Neural cell (in vitro differentiated cells): ENCODE data around the gene COG5. TPM values are rescaled to one million over a fixed set of nuclear protein-coding genes. Genes with fewer than 3 reads are reported as not detected.

Experiments
- H2AFZ ChIP-seq: fragments of 200-600, 300-800 bp; sonication (generic), shearing (Covaris generic); 2 replicates; pipeline ENCODE4 v1.6.0; 2014; ENCODE audit warnings: low read depth, mild to moderate bottlenecking, antibody characterized with exemption, low read length, moderate library complexity
- H3F3A ChIP-seq: fragments of 200-600 bp; shearing (Covaris generic); 2 replicates; pipeline ENCODE4 v1.6.1; 2016; ENCODE audit warnings: mild to moderate bottlenecking, moderate library complexity, mixed read lengths, antibody characterized with exemption, low read length; ENCODE audit not compliant: insufficient read depth, poor library complexity, severe bottlenecking
- H3K27ac ChIP-seq: fragments of 200-600, 300-800 bp; sonication (generic), shearing (Covaris generic); 2 replicates; pipeline ENCODE4 v1.5.1; 2014; ENCODE audit warnings: mild to moderate bottlenecking, low read length, moderate library complexity
- H3K27me3 ChIP-seq: fragments of 300-800, 200-600 bp; sonication (generic), shearing (Covaris generic); 2 replicates; pipeline ENCODE4 v1.6.0; 2014; ENCODE audit warnings: mild to moderate bottlenecking, low read depth, low read length, moderate library complexity; ENCODE audit not compliant: insufficient read depth
- H3K36me3 ChIP-seq: fragments of 300-800, 200-600 bp; sonication (generic), shearing (Covaris generic); 2 replicates; pipeline ENCODE4 v1.5.1; 2014; ENCODE audit warnings: mild to moderate bottlenecking, antibody characterized with exemption, low read length, moderate library complexity; ENCODE audit not compliant: insufficient read depth
- H3K4me2 ChIP-seq: fragments of 300-800, 200-600 bp; sonication (generic), shearing (Covaris generic); 2 replicates; pipeline ENCODE4 v1.6.0; 2014; ENCODE audit warnings: mild to moderate bottlenecking, low read length
- H3K4me3 ChIP-seq: fragments of 300-800, 200-600 bp; sonication (generic), shearing (Covaris generic); 2 replicates; pipeline ENCODE4 v1.5.1; 2014; ENCODE audit warnings: mild to moderate bottlenecking, low read length, moderate library complexity
- H3K79me2 ChIP-seq: fragments of 200-600 bp; shearing (Covaris generic); replicated peaks from 2 replicates; pipeline ENCODE4 v1.6.0; 2014; ENCODE audit warnings: mild to moderate bottlenecking, low read length, moderate library complexity; ENCODE audit not compliant: insufficient read depth
- H3K9ac ChIP-seq: fragments of 300-800, 200-600 bp; sonication (generic), shearing (Covaris generic); 2 replicates; pipeline ENCODE4 v1.6.1; 2016; ENCODE audit warnings: mild to moderate bottlenecking, low read length, mixed read lengths
- H3K9me2 ChIP-seq: fragments of 200-600 bp; shearing (Covaris generic); 2 replicates; pipeline ENCODE4 v1.6.1; 2016; ENCODE audit warnings: mild to moderate bottlenecking, low read length, mixed read lengths; ENCODE audit not compliant: insufficient read depth
- H3K9me3 ChIP-seq: fragments of 200-600, 300-800 bp; sonication (generic), shearing (Covaris generic); 2 replicates; pipeline ENCODE4 v1.6.1; 2016; ENCODE audit warnings: mild to moderate bottlenecking, mixed run types, low read length, moderate library complexity, mixed read lengths
- H4K20me1 ChIP-seq: fragments of 200-600 bp; shearing (Covaris generic); 2 replicates; pipeline ENCODE4 v1.6.1; 2016; ENCODE audit warnings: mild to moderate bottlenecking, mixed run types; ENCODE audit not compliant: insufficient read depth
- CTCF ChIP-seq: fragments of 450-650 bp; IDR thresholded peaks from 2 replicates; pipeline ENCODE4 v1.5.1; 2014; ENCODE audit warnings: antibody characterized with exemption, mild to moderate bottlenecking, moderate library complexity; ENCODE audit not compliant: poor library complexity, severe bottlenecking
- EP300 ChIP-seq: fragments of 450-650 bp; conservative IDR thresholded peaks from 2 replicates; pipeline ENCODE4 v1.6.1; 2014; ENCODE audit warnings: antibody characterized with exemption, mild to moderate bottlenecking, moderate library complexity; ENCODE audit not compliant: poor library complexity, severe bottlenecking
- EZH2 ChIP-seq: fragments of 200-600, 300-800 bp; shearing (Covaris generic), sonication (generic); IDR thresholded peaks from 2 replicates; pipeline ENCODE4 v1.6.1; 2014; ENCODE audit warnings: antibody characterized with exemption, low read length, borderline replicate concordance, mild to moderate bottlenecking; ENCODE audit not compliant: insufficient read depth, poor library complexity, severe bottlenecking
- MXI1 ChIP-seq: fragments of 450-650 bp; conservative IDR thresholded peaks from 2 replicates; pipeline ENCODE4 v1.6.1; 2014; ENCODE audit warnings: antibody characterized with exemption, mild to moderate bottlenecking; ENCODE audit not compliant: poor library complexity, severe bottlenecking
- POLR2AphosphoS5 ChIP-seq: IDR thresholded peaks from 2 replicates; pipeline ENCODE4 v1.6.1; 2012
- RAD21 ChIP-seq: fragments of 450-650 bp; conservative IDR thresholded peaks from 2 replicates; pipeline ENCODE4 v1.6.1; 2014; ENCODE audit warnings: antibody characterized with exemption, mild to moderate bottlenecking, moderate library complexity
- SMC3 ChIP-seq: fragments of 450-650 bp; conservative IDR thresholded peaks from 2 replicates; pipeline ENCODE4 v1.6.1; 2014; ENCODE audit warnings: antibody characterized with exemption, mild to moderate bottlenecking, moderate library complexity; ENCODE audit not compliant: poor library complexity
- TAF1 ChIP-seq: IDR thresholded peaks from 2 replicates; pipeline ENCODE4 v1.6.1; 2012; ENCODE audit warnings: low read depth
- polyA plus RNA-seq: library from polyadenylated mRNA; depleted of rRNA; stranded (reverse); fragments of >200 nt; gene quantifications from 2 replicates; pipeline ENCODE4 v1.2.3, GENCODE V29; 2014
- TF ChIP-seq, protein P1 (sequence below): IDR thresholded peaks from 2 replicates; pipeline ENCODE4 v1.6.1; 2012; ENCODE audit warnings: borderline replicate concordance

The COG5 gene
- polyA plus RNA-seq, 1 donor from 2014 or later, result 13.3 TPM

DNA sequence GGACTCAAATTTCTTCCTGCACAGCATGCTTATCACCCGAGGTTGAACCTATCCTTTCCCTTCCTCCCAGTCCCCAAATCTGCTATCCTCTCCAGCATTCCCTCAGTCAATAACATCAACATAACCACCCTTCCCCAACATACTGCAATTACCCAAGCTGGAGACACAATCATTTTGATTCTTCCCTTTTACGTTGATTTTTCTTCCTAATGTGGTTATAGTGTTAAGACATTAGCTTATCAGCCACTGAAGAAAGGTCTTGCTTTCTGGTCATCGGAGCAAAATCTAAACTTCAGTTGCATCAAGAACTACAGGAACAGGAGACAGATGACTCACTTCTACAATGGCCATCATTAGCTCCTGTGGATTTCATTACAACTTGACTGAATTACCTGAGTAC is 398.4 kb downstream of the COG5 start:
- peaks cover 5% of the 10 kb centered on the region for H3F3A ChIP-seq
- H3K27ac ChIP-seq, result no peak overlapping the region
- H3K4me2 ChIP-seq, result no peak overlapping the region
- H3K9me3 ChIP-seq, result no peaks in the 10 kb centered on the region
- H3K27me3 ChIP-seq, result no peaks in the 10 kb centered on the region
- H3K79me2 ChIP-seq, result no peaks in the 10 kb centered on the region
- no peak overlapping the region for H2AFZ ChIP-seq
- no peak overlapping the region for H3K4me3 ChIP-seq
- TF ChIP-seq, protein P1, sequence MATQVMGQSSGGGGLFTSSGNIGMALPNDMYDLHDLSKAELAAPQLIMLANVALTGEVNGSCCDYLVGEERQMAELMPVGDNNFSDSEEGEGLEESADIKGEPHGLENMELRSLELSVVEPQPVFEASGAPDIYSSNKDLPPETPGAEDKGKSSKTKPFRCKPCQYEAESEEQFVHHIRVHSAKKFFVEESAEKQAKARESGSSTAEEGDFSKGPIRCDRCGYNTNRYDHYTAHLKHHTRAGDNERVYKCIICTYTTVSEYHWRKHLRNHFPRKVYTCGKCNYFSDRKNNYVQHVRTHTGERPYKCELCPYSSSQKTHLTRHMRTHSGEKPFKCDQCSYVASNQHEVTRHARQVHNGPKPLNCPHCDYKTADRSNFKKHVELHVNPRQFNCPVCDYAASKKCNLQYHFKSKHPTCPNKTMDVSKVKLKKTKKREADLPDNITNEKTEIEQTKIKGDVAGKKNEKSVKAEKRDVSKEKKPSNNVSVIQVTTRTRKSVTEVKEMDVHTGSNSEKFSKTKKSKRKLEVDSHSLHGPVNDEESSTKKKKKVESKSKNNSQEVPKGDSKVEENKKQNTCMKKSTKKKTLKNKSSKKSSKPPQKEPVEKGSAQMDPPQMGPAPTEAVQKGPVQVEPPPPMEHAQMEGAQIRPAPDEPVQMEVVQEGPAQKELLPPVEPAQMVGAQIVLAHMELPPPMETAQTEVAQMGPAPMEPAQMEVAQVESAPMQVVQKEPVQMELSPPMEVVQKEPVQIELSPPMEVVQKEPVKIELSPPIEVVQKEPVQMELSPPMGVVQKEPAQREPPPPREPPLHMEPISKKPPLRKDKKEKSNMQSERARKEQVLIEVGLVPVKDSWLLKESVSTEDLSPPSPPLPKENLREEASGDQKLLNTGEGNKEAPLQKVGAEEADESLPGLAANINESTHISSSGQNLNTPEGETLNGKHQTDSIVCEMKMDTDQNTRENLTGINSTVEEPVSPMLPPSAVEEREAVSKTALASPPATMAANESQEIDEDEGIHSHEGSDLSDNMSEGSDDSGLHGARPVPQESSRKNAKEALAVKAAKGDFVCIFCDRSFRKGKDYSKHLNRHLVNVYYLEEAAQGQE, result no peak
- TF ChIP-seq CTCF (no peak), EP300 (no peak), RAD21 (no peak), POLR2AphosphoS5 (no peak), SMC3 (no peak), MXI1 (no peak), EZH2 (no peak), TAF1 (no peak)
- H3K36me3 ChIP-seq, result no peaks in the 10 kb centered on the region
- no peaks in the 10 kb centered on the region for H3K9me2 ChIP-seq
- no peak overlapping the region for H3K9ac ChIP-seq
- no peaks in the 10 kb centered on the region for H4K20me1 ChIP-seq

GRCh38 chr7:107164092-107164491 is 399.6 kb downstream of the COG5 start:
- H3K9me3 ChIP-seq, result no peaks in the 10 kb centered on the region
- no peak overlapping the region for H2AFZ ChIP-seq
- peaks cover 5% of the 10 kb centered on the region for H3K36me3 ChIP-seq
- H3F3A ChIP-seq, result peaks cover 5% of the 10 kb centered on the region
- H4K20me1 ChIP-seq, result no peaks in the 10 kb centered on the region
- H3K9ac ChIP-seq, result no peak overlapping the region
- H3K4me2 ChIP-seq, result no peak overlapping the region
- no peaks in the 10 kb centered on the region for H3K9me2 ChIP-seq
- TF ChIP-seq SMC3, result no peak
- TF ChIP-seq, protein P1, result no peak
- TF ChIP-seq POLR2AphosphoS5, result no peak
- TF ChIP-seq TAF1, result no peak
- no peak for TF ChIP-seq RAD21
- TF ChIP-seq MXI1, result no peak
- no peak for TF ChIP-seq CTCF
- no peak for TF ChIP-seq EZH2
- no peak for TF ChIP-seq EP300
- no peak overlapping the region for H3K4me3 ChIP-seq
- H3K27me3 ChIP-seq, result no peaks in the 10 kb centered on the region
- H3K27ac ChIP-seq, result no peak overlapping the region
- no peaks in the 10 kb centered on the region for H3K79me2 ChIP-seq
